GM18907 (cell line): ENCODE measurements around the gene OBSCN.

Experiments
- ATAC-seq: cut with Tn5 transposase; IDR thresholded peaks from one replicate; pipeline ENCODE4 v1.9.1; 2021; ENCODE audit warnings: mild to moderate bottlenecking, moderate library complexity; ENCODE audit not compliant: unreplicated experiment

OBSCN gene

GRCh38 chr1:228286505-228287417 is 78.9 kb downstream of the OBSCN start:
- ATAC-seq: no peak

DNA sequence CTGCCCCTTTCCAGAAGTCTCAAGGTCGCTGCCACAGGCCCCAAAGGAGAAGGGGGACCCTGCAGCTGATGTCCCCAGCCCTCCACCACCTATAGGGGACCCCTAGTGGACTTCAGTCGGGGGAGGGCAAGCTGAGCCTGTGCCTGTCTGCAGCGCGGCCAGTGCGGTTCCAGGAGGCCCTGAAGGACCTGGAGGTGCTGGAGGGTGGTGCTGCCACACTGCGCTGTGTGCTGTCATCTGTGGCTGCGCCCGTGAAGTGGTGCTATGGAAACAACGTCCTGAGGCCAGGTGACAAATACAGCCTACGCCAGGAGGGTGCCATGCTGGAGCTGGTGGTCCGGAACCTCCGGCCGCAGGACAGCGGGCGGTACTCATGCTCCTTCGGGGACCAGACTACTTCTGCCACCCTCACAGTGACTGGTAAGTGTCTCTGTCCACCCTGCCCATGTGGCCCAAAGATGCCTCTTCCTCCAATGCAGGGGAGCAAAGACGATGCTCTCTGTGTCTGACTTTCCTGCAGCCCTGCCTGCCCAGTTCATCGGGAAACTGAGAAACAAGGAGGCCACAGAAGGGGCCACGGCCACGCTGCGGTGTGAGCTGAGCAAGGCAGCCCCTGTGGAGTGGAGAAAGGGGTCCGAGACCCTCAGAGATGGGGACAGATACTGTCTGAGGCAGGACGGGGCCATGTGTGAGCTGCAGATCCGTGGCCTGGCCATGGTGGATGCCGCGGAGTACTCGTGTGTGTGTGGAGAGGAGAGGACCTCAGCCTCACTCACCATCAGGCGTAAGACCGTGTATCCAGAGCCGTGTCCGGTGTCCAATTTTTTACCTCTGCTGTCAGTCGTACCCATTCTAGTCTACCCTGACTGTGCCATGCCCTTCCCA is 79.9 kb downstream of the OBSCN start:
- ATAC-seq: no peak

DNA sequence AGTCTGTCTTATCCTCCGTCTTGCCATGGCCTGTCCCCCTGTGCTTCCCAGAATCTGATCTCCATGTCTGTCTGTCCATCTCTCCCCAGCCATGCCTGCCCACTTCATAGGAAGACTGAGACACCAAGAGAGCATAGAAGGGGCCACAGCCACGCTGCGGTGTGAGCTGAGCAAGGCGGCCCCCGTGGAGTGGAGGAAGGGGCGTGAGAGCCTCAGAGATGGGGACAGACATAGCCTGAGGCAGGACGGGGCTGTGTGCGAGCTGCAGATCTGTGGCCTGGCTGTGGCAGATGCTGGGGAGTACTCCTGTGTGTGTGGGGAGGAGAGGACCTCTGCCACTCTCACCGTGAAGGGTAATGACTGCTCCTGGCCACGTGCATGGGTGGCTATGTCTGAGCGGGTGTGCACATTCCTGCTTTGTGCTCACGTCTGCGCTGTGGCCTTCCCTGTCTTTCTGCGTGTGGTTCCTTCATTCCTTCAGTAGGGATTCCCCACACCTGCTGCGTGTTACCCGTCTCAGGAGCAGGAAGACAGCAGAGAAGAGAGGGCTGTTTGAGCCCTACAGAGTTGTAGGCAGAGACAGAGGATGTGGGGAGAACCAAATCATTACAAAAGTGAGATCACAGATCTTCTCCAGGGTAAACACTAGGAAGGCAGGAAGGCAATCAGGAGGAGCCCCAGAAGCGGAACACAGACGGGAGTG is 80.8 kb downstream of the OBSCN start:
- no peak for ATAC-seq

DNA sequence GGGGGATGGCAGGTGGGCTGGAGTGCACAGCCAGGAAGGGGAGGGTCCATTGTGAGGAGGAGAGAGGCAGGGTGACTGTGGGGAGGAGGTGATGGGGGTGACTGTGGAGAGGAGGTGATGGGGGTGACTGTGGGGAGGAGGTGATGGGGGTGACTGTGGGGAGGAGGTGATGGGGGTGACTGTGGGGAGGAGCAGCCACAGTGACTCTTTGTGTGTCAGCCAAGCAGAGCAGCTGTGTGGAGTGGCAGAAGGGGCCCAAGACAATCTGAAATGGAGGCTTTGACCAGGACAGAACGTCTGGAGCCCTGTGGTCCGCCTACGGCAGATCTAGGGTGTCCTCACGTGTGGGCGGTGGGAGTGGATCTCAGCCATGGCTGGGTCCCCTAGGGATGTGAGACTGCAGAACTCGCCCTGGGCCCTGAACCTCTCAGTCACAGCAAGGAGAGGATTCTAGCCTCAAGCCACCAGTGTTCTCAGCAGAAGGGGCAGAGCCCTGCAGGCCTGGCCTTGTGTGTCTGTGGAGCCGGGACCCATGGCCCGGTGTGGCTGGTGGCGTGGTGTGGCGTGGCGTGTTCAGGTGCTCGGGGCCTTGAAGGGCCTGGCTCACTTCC is 81.5 kb downstream of the OBSCN start:
- no peak for ATAC-seq

- no peak for ATAC-seq
Measured at GRCh38 chr1:228289996-228290881, 82.4 kb downstream of the OBSCN start.

DNA sequence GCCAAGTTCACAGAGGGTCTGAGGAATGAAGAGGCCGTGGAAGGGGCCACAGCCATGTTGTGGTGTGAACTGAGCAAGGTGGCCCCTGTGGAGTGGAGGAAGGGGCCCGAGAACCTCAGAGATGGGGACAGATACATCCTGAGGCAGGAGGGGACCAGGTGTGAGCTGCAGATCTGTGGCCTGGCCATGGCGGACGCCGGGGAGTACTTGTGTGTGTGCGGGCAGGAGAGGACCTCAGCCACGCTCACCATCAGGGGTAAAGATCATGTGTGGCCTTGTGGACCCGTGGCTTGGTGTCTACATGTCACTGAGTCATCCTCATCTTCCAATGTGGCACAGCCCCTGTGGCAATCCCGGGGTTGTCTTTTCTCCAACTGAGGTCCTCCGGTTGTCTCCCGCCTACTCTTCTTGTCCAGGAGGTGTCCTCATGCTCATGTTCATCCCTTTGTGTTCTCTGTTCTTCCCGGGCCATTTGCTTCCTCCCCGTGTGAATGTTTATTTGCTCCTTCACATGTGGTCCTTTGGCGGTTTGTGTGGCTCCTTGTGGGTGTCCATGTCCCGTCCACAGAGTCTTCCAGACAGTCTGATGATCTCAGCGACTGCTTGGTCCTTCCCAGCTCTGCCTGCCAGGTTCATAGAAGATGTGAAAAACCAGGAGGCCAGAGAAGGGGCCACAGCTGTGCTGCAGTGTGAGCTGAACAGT is 84.2 kb downstream of the OBSCN start:
- ATAC-seq: no peak

- ATAC-seq: no peak
Measured at GRCh38 chr1:228292609-228292911, 84.7 kb downstream of the OBSCN start.

DNA sequence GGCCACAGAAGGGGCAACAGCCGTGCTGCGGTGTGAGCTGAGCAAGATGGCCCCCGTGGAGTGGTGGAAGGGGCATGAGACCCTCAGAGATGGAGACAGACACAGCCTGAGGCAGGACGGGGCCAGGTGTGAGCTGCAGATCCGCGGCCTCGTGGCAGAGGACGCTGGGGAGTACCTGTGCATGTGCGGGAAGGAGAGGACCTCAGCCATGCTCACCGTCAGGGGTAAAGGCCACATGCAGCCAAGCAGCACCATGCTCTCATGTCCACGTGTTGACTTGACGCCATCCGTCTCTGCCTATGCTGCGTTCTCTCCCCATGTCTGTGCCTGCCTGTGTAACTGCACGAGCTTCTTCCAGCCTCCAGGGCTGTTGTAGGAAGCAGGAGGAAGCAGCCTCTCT is 85.5 kb downstream of the OBSCN start:
- ATAC-seq: no peak

DNA sequence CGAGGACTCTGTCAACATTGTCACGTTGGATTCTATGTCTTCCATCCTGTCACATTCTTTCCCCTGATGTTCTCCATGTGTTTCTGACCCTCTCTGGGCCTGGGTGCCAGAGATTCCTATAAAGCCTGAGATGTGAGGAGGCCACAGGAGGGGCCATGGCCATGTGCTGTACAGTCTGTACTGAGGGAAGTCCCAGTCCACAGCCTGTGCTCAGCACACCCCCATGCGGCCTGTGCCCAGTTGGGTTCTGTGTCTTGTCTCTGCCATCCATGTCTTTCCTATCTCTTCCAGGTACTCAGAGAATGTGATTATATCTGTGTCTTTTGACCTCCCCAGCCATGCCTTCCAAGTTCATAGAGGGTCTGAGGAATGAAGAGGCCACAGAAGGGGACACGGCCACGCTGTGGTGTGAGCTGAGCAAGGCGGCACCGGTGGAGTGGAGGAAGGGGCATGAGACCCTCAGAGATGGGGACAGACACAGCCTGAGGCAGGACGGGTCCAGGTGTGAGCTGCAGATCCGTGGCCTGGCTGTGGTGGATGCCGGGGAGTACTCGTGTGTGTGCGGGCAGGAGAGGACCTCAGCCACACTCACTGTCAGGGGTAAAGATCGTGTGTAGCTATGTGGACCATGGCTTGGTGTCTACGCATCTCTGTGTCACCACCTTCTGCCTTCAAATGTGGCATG is 86.1 kb downstream of the OBSCN start:
- ATAC-seq: no peak

DNA sequence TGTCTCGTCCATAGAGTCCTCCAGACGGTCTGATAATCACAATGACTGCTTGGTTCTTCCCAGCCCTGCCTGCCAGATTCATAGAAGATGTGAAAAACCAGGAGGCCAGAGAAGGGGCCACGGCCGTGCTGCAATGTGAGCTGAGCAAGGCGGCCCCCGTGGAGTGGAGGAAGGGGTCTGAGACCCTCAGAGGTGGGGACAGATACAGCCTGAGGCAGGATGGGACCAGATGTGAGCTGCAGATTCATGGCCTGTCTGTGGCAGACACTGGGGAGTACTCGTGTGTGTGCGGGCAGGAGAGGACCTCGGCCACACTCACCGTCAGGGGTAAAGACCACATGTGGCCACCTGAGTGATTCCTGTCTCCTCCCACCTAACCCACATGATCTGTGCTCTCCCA is 86.9 kb downstream of the OBSCN start:
- no peak for ATAC-seq

- ATAC-seq: no peak
Measured at GRCh38 chr1:228295201-228295600, 87.4 kb downstream of the OBSCN start.

DNA sequence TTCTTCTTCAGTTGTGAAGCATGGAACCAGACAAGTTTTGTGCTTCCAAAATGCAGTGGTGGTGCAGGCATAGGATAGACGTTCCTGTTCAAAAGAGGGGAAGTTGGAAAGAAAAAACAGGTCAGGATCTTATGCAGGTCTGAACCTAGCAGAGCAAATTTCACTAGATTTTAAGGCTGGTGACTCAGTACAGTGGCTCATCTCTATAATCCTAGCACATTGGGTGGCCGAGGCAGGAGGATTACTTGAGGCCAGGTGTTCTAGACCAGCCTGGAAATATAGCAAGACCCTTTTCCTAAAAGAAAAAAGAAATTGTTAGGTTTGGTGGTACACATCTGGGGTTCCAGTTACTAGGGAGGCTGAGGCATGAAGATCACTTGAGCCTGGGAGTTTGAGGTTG is 88.1 kb downstream of the OBSCN start:
- no peak for ATAC-seq

GRCh38 chr1:228297242-228297641 is 89.4 kb downstream of the OBSCN start:
- no peak for ATAC-seq

GRCh38 chr1:228297822-228298221 is 90.0 kb downstream of the OBSCN start:
- no peak for ATAC-seq

DNA sequence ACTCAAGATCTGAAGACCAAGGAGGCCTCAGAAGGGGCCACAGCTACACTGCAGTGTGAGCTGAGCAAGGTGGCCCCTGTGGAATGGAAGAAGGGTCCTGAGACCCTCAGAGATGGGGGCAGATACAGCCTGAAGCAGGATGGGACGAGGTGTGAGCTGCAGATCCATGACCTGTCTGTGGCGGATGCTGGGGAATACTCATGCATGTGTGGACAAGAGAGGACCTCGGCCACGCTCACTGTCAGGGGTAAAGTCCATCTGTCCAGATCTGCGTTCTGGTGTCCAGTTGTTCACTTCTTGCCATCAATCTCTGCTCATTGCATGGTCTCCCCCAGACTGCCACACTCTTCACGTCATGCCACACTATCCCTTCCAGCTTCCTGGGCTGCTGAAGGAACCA is 90.6 kb downstream of the OBSCN start:
- no peak for ATAC-seq

- no peak for ATAC-seq
Measured at GRCh38 chr1:228299211-228299610, 91.4 kb downstream of the OBSCN start.

DNA sequence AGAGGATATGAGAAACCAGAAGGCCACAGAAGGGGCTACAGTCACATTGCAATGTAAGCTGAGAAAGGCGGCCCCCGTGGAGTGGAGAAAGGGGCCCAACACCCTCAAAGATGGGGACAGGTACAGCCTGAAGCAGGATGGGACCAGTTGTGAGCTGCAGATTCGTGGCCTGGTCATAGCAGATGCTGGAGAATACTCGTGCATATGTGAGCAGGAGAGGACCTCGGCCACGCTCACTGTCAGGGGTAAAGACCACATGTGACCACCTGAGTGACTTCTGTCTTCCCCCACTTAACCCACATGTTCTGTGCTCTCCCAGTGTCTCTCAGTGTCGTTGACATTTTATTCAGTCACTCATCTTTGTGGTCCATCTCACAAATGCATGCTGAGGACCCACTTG is 92.1 kb downstream of the OBSCN start:
- ATAC-seq: no peak

DNA sequence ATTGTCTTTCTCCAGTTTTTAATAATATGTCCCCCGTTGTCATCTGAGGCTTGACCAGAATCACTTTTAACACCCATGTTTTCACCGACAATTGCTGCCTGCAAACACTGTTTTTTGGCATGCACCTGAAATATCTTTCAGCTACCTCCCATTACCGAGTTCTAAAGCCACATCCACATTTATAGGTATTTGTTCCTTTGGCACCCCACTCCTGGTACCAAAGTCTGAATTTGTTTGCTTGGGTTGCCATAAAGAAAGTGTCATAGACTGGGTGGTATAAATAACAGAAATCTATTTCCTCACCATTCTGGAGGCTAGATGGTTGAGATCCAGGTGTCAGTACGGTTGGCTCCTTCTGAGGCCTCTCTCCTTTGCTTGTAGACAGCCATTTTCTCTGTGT is 94.2 kb downstream of the OBSCN start:
- no peak for ATAC-seq

DNA sequence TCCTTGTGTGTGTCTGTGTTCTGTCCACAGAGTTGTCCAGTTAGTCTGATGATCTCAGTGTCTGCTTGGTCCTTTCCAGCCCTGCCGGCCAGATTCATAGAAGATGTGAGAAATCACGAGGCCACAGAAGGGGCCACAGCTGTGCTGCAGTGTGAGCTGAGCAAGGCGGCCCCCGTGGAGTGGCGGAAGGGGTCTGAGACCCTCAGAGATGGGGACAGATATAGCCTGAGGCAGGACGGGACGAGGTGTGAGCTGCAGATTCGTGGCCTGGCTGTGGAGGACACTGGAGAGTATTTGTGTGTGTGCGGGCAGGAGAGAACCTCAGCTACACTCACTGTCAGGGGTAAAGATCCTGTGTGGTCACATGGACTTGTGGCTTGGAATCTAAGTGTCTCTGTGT is 95.8 kb downstream of the OBSCN start:
- ATAC-seq: no peak
